Measurements from ENCODE around the gene TMA7B. TPM values are rescaled to one million over a fixed set of nuclear protein-coding genes. Genes with fewer than 3 reads are reported as not detected.

Gene TMA7B
- total and polyA plus RNA-seq, 10 of the 15 experiments (the other 5 are each of a cell fraction or from before 2014, with no cell fraction given), result 0.33 to 2.9 (median 1.8) TPM

- H4K20me1 ChIP-seq (ENCODE audit: control insufficient read depth, insufficient read depth), result no peaks in the 10 kb centered on the region
- H2AFZ ChIP-seq (ENCODE audit: control insufficient read depth, low read depth, low read length), result no peak overlapping the region
- H3K9ac ChIP-seq (ENCODE audit: control insufficient read depth, insufficient read depth, low read length), result no peak overlapping the region
- no peaks in the 10 kb centered on the region for H3K27me3 ChIP-seq (replicated peaks in 1 of 2; ENCODE audit: control insufficient read depth in 2 of 2, insufficient read depth in 2 of 2, low read length in 1 of 2)
- no peak for ATAC-seq
- RAD21 ChIA-PET (ENCODE audit: unreplicated experiment), result interaction anchor here (0.8 to 2.3 kb wide), 4 partner anchors 17 to 120 kb away, joined by 3 to 7 read pairs (median 4); no protein-coding TSS in a partner anchor
- DNase-seq (ENCODE audit: low read depth, low spot score), result no peak
- no peaks in the 10 kb centered on the region for H3K9me3 ChIP-seq (replicated peaks; ENCODE audit: control insufficient read depth, insufficient read depth, low read length)
- TF ChIP-seq TCF12 (IDR thresholded peaks at IDR 0.05; ENCODE audit: low read depth, low read length) (no peak), ZNF622 (IDR thresholded peaks at IDR 0.05) (no peak), POLR2AphosphoS2 (IDR thresholded peaks at IDR 0.05; ENCODE audit: low read depth, low read length) (no peak), CREB1 (IDR thresholded peaks at IDR 0.05; ENCODE audit: low read depth) (no peak), BRCA1 (IDR thresholded peaks at IDR 0.05; ENCODE audit: low read depth, low read length) (no peak), SREBF2 (IDR thresholded peaks at IDR 0.05; ENCODE audit: low read length) (no peak)
- WGBS (ENCODE audit: insufficient coverage, insufficient replicate concordance, low lambda C conversion rate, missing lambda C conversion rate), result 100% methylated on average over 3 of the region's 3 CpGs
- H3K27ac ChIP-seq (ENCODE audit: control insufficient read depth, insufficient read depth), result no peak overlapping the region
- POLR2A ChIA-PET, result interaction anchor here (1.1 to 2.1 kb wide), 5 partner anchors 9 to 151 kb away, joined by 3 to 7 read pairs (median 5); no protein-coding TSS in a partner anchor
- H3K36me3 ChIP-seq (ENCODE audit: control insufficient read depth in 2 of 2, insufficient read depth in 2 of 2, low read length in 1 of 2), result peaks cover 6 to 11% of the 10 kb centered on the region in 2 experiments
- no peak for FAIRE-seq
- H3K4me3 ChIP-seq, result no peak overlapping the region
- CTCF ChIA-PET, result interaction anchor here (0.8 to 1.4 kb wide), 6 partner anchors 10 to 78 kb away, joined by 3 to 8 read pairs (median 3); no protein-coding TSS in a partner anchor
- H3K79me2 ChIP-seq (ENCODE audit: control insufficient read depth, insufficient read depth, low read length), result peaks cover 90% of the 10 kb centered on the region
- peaks cover 15% of the 10 kb centered on the region for H3K4me1 ChIP-seq (ENCODE audit: control insufficient read depth, insufficient read depth, low read length)
- intact Hi-C loops (cut with micrococcal nuclease; ENCODE audit: unreplicated experiment) (no loop called here), in situ Hi-C loops (cut with MboI) (no loop called here)
- BruUV-seq (replicated peaks), result no TSS peak
- no peak overlapping the region for H3K4me2 ChIP-seq (ENCODE audit: control insufficient read depth, insufficient read depth)
- SMC1A ChIA-PET (ENCODE audit: uncharacterized antibody, unreplicated experiment), result interaction anchor here (1.1 to 4.5 kb wide), 6 partner anchors 9 to 107 kb away, joined by 3 to 34 read pairs (median 9); no protein-coding TSS in a partner anchor
These were observed 43.7 kb upstream of the TMA7B start for GRCh38 chr22:39916496-39916895.

DNA sequence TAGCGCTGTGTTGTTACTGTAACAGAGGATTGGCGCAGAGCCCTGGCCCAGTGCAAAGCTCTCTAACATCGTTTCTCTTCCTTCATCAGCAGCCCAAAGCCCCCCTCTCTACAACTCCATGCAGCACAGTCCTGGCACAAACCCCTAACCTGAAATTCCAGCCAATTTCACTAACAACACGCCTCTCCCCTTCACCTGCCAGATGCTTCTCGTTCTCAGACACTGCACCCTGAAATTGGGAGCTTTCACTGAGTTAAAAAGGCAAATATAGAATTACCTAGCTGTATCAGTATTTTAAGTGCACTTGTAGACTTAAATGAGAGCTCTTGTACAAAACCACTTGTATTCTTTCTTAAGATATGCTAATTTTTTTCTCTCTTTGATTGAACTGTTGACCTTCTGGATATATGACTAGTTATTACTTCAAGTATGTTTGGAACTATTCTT, 43.0 kb upstream of the TMA7B start:
- Histone ChIP-seq H3K9ac (ENCODE audit: control insufficient read depth, insufficient read depth, low read length) (no peak overlapping the region), H3K79me2 (ENCODE audit: control insufficient read depth, insufficient read depth, low read length) (peaks cover 89% of the 10 kb centered on the region), H3K4me2 (ENCODE audit: control insufficient read depth, insufficient read depth) (no peak overlapping the region), H3K36me3 (ENCODE audit: control insufficient read depth in 2 of 2, insufficient read depth in 2 of 2, low read length in 1 of 2) (peaks cover 3 to 12% of the 10 kb centered on the region in 2 experiments), H3K27ac (ENCODE audit: control insufficient read depth, insufficient read depth) (no peak overlapping the region), H3K27me3 (replicated peaks in 1 of 2; ENCODE audit: control insufficient read depth in 2 of 2, insufficient read depth in 2 of 2, low read length in 1 of 2) (no peaks in the 10 kb centered on the region), H3K9me3 (replicated peaks; ENCODE audit: control insufficient read depth, insufficient read depth, low read length) (no peaks in the 10 kb centered on the region), H3K4me1 (ENCODE audit: control insufficient read depth, insufficient read depth, low read length) (peaks cover 10% of the 10 kb centered on the region), H2AFZ (ENCODE audit: control insufficient read depth, low read depth, low read length) (no peak overlapping the region), H3K4me3 (no peak overlapping the region), H4K20me1 (ENCODE audit: control insufficient read depth, insufficient read depth) (no peaks in the 10 kb centered on the region)
- no peak for DNase-seq (ENCODE audit: low read depth, low spot score)
- WGBS (ENCODE audit: insufficient coverage, insufficient replicate concordance, low lambda C conversion rate, missing lambda C conversion rate), result 92% methylated on average over 5 of the region's 5 CpGs
- BruUV-seq (replicated peaks), result no TSS peak
- intact Hi-C loops (cut with micrococcal nuclease; ENCODE audit: unreplicated experiment) (no loop called here), in situ Hi-C loops (cut with MboI) (no loop called here)
- ATAC-seq, result no peak
- POLR2A ChIA-PET, result interaction anchor here (0.9 to 2.1 kb wide), 6 partner anchors 9 to 152 kb away, joined by 3 to 7 read pairs (median 4); no protein-coding TSS in a partner anchor
- SMC1A ChIA-PET (ENCODE audit: uncharacterized antibody, unreplicated experiment), result interaction anchor here (1.0 to 4.5 kb wide), 7 partner anchors 8 to 264 kb away, joined by 3 to 34 read pairs (median 5); no protein-coding TSS in a partner anchor
- RAD21 ChIA-PET (ENCODE audit: unreplicated experiment), result interaction anchor here (0.8 to 2.3 kb wide), 5 partner anchors 9 to 108 kb away, joined by 3 to 7 read pairs (median 4); no protein-coding TSS in a partner anchor
- CTCF ChIA-PET, result interaction anchor here (0.8 to 1.4 kb wide), 4 partner anchors 9 to 26 kb away, joined by 3 to 4 read pairs (median 3); no protein-coding TSS in a partner anchor
- no peak for FAIRE-seq
- no peak for TF ChIP-seq MTA3 (IDR thresholded peaks at IDR 0.05; ENCODE audit: borderline replicate concordance, low read length)
- TF ChIP-seq EGR1 (IDR thresholded peaks at IDR 0.05; ENCODE audit: borderline replicate concordance in 1 of 2, low read depth in 2 of 2, low read length in 2 of 2), result no peak
- TF ChIP-seq SIN3A (IDR thresholded peaks at IDR 0.05; ENCODE audit: low read depth, low read length), result no peak
- TF ChIP-seq ETV6 (conservative IDR thresholded peaks at IDR 0.05 in 1 of 2, IDR thresholded peaks at IDR 0.05 in 1 of 2; ENCODE audit: borderline replicate concordance in 1 of 2, low read depth in 1 of 2), result no peak
- TF ChIP-seq NFXL1 (IDR thresholded peaks at IDR 0.05; ENCODE audit: borderline replicate concordance), result no peak
- TF ChIP-seq, protein P1, sequence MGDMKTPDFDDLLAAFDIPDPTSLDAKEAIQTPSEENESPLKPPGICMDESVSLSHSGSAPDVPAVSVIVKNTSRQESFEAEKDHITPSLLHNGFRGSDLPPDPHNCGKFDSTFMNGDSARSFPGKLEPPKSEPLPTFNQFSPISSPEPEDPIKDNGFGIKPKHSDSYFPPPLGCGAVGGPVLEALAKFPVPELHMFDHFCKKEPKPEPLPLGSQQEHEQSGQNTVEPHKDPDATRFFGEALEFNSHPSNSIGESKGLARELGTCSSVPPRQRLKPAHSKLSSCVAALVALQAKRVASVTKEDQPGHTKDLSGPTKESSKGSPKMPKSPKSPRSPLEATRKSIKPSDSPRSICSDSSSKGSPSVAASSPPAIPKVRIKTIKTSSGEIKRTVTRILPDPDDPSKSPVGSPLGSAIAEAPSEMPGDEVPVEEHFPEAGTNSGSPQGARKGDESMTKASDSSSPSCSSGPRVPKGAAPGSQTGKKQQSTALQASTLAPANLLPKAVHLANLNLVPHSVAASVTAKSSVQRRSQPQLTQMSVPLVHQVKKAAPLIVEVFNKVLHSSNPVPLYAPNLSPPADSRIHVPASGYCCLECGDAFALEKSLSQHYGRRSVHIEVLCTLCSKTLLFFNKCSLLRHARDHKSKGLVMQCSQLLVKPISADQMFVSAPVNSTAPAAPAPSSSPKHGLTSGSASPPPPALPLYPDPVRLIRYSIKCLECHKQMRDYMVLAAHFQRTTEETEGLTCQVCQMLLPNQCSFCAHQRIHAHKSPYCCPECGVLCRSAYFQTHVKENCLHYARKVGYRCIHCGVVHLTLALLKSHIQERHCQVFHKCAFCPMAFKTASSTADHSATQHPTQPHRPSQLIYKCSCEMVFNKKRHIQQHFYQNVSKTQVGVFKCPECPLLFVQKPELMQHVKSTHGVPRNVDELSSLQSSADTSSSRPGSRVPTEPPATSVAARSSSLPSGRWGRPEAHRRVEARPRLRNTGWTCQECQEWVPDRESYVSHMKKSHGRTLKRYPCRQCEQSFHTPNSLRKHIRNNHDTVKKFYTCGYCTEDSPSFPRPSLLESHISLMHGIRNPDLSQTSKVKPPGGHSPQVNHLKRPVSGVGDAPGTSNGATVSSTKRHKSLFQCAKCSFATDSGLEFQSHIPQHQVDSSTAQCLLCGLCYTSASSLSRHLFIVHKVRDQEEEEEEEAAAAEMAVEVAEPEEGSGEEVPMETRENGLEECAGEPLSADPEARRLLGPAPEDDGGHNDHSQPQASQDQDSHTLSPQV (IDR thresholded peaks at IDR 0.05), result no peak

Measured in GM12878 (cell line).